GM23338 (cell line): ENCODE data around the gene ZBTB7A. TPM values are rescaled to one million over a fixed set of nuclear protein-coding genes. Genes with fewer than 3 reads are reported as not detected.

ENCODE experiments used
- ATAC-seq: fragments of 200-7000 bp; cut with Tn5 transposase; 3 replicates; pipeline ENCODE4 v1.9.1; 2020
- DNase-seq: peaks from one replicate; pipeline ENCODE4 v3.0.0-alpha.2; 2015; ENCODE audit warnings: low spot score
- H2AFZ ChIP-seq: fragments of 200-600 bp; sonication (generic); 2 replicates; pipeline ENCODE4 v1.8.0; 2016; ENCODE audit warnings: antibody characterized with exemption, mild to moderate bottlenecking, moderate library complexity
- H3F3A ChIP-seq: fragments of 200-600 bp; sonication (generic); replicated peaks from 2 replicates; pipeline ENCODE4 v1.8.0; 2017; ENCODE audit warnings: antibody characterized with exemption, mixed run types, low read depth
- H3K27ac ChIP-seq: fragments of 200-600 bp; sonication (generic); 2 replicates; pipeline ENCODE4 v1.6.1; 2016; ENCODE audit warnings: low read depth
- H3K27me3 ChIP-seq: fragments of 200-600 bp; sonication (generic); 2 replicates; pipeline ENCODE4 v1.8.0; 2016; ENCODE audit warnings: mild to moderate bottlenecking, mixed run types, moderate library complexity; ENCODE audit not compliant: insufficient read depth
- H3K36me3 ChIP-seq: fragments of 200-600 bp; sonication (generic); 2 replicates; pipeline ENCODE4 v1.8.0; 2016; ENCODE audit warnings: mild to moderate bottlenecking; ENCODE audit not compliant: insufficient read depth
- H3K4me1 ChIP-seq: fragments of 200-600 bp; sonication (generic); 2 replicates; pipeline ENCODE4 v1.8.0; 2016; ENCODE audit warnings: mild to moderate bottlenecking, moderate library complexity; ENCODE audit not compliant: insufficient read depth
- H3K4me2 ChIP-seq: fragments of 200-600 bp; sonication (generic); 2 replicates; pipeline ENCODE4 v1.7.1; 2017; ENCODE audit warnings: mixed run types
- H3K4me3 ChIP-seq: fragments of 200-600 bp; sonication (generic); 2 replicates; pipeline ENCODE4 v1.6.1; 2016; ENCODE audit warnings: mixed run types
- H3K79me2 ChIP-seq: fragments of 200-600 bp; sonication (generic); replicated peaks from 2 replicates; pipeline ENCODE4 v1.8.0; 2017; ENCODE audit warnings: mild to moderate bottlenecking; ENCODE audit not compliant: insufficient read depth
- H3K9me2 ChIP-seq: fragments of 200-600 bp; sonication (generic); 2 replicates; pipeline ENCODE4 v1.8.0; 2017; ENCODE audit not compliant: insufficient read depth
- H4K20me1 ChIP-seq: fragments of 200-600 bp; sonication (generic); replicated peaks from 2 replicates; pipeline ENCODE4 v1.8.0; 2017; ENCODE audit warnings: mild to moderate bottlenecking; ENCODE audit not compliant: insufficient read depth
- H3K27ac Mint-ChIP-seq: 2 replicates; pipeline ENCODE4 v1.8.0; 2020; ENCODE audit warnings: inconsistent platforms, mild to moderate bottlenecking, moderate library complexity, mixed read lengths
- H3K27me3 Mint-ChIP-seq: 3 replicates; pipeline ENCODE4 v1.8.0; 2022; ENCODE audit warnings: low read depth, mild to moderate bottlenecking, moderate library complexity, mixed read lengths, inconsistent platforms; ENCODE audit not compliant: insufficient read depth, poor library complexity
- H3K36me3 Mint-ChIP-seq: 3 replicates; pipeline ENCODE4 v1.8.0; 2021; ENCODE audit warnings: low read depth, mild to moderate bottlenecking, inconsistent platforms, moderate library complexity, mixed read lengths
- H3K4me1 Mint-ChIP-seq: 3 replicates; pipeline ENCODE4 v1.8.0; 2020; ENCODE audit warnings: mild to moderate bottlenecking, inconsistent platforms, mixed read lengths
- H3K4me3 Mint-ChIP-seq: 3 replicates; pipeline ENCODE4 v1.8.0; 2021; ENCODE audit warnings: moderate library complexity, mild to moderate bottlenecking, inconsistent platforms, mixed read lengths
- H3K9me3 Mint-ChIP-seq: 3 replicates; pipeline ENCODE4 v1.8.0; 2020; ENCODE audit warnings: moderate library complexity, mild to moderate bottlenecking, inconsistent platforms, mixed read lengths
- CREB1 ChIP-seq: fragments of 250-450 bp; sonication (Bioruptor Pico); IDR thresholded peaks from 2 replicates; pipeline ENCODE4 v1.5.0; 2020; ENCODE audit warnings: low read depth, mild to moderate bottlenecking, moderate library complexity
- EZH2phosphoT487 ChIP-seq: fragments of 200-600 bp; sonication (generic); IDR thresholded peaks from one replicate; pipeline ENCODE4 v1.8.1; 2018; ENCODE audit warnings: antibody characterized with exemption; ENCODE audit not compliant: unreplicated experiment
- POLR2AphosphoS5 ChIP-seq: IDR thresholded peaks from 2 replicates; pipeline ENCODE4 v1.6.1; 2016; ENCODE audit warnings: antibody characterized with exemption, low read depth
- ZNF331 ChIP-seq: fragments of 250-450 bp; sonication (Bioruptor Pico); IDR thresholded peaks from 2 replicates; pipeline ENCODE4 v1.5.0; 2020; ENCODE audit warnings: low read depth, mild to moderate bottlenecking, moderate library complexity
- polyA plus RNA-seq: library from polyadenylated mRNA; unstranded; fragments of >200 nt; fragmentation: Nextera tagmentation; extraction: Ambion mirVana; gene quantifications from 2 replicates; pipeline ENCODE4 v1.2.1, GENCODE V29; 2016
- total RNA-seq: library from RNA; depleted of rRNA; stranded (reverse); fragments of >200 nt; shearing (Covaris generic); gene quantifications from 2 replicates; pipeline ENCODE4 v1.2.3, GENCODE V29; 2014
- TF ChIP-seq, protein P1 (sequence below): IDR thresholded peaks from 2 replicates; pipeline ENCODE4 v1.6.1; 2016; ENCODE audit warnings: antibody characterized with exemption

The ZBTB7A gene
- total and polyA plus RNA-seq, 2 experiments from 2014 or later: 9.5 to 35.0 TPM

DNA sequence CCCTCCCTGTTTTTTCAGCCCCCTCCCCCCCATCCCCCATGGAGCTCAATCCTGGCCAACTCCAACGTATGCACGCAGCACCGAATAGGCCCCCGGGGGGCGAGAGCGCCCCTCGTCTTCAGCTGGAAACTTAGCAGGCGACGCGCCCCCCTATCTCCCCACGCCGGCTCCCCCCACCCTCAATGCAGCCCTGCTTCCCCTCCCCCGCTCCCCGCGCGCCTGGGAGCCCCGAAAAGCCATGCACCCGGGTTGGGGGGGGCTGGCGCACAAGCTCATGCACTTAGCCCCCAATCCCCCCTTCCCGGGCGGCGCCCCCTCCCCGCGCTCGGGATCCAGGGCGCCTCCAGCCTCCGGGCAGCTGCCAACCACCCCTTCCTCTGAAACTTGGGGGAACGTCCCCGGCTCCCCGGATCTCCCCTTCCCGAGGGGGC, 508 bp downstream of the ZBTB7A start:
- Mint-ChIP-seq H3K36me3 (peaks cover 3% of the 10 kb centered on the region; the same call in 1 of the 3 replicates), H3K4me3 (peak overlapping the region; percentile 59; the same call in 2 of the 3 replicates), H3K9me3 (no peaks in the 10 kb centered on the region; the same call in 2 of the 3 replicates), H3K27ac (no peak overlapping the region), H3K27me3 (peaks cover 28% of the 10 kb centered on the region), H3K4me1 (peaks cover 10% of the 10 kb centered on the region)
- no peaks in the 10 kb centered on the region for H3K9me2 ChIP-seq
- peaks cover 25% of the 10 kb centered on the region for H4K20me1 ChIP-seq
- TF ChIP-seq EZH2phosphoT487: no peak
- peak; percentile 40; the same call in 1 of the 2 replicates for TF ChIP-seq POLR2AphosphoS5
- ATAC-seq (no peak), DNase-seq (no peak)
- peak overlapping the region; percentile 75 for H3K4me3 ChIP-seq
- H3K4me2 ChIP-seq: peak overlapping the region; percentile 88
- peaks cover 39% of the 10 kb centered on the region for H3K79me2 ChIP-seq
- H3K36me3 ChIP-seq: no peaks in the 10 kb centered on the region
- peaks cover 16% of the 10 kb centered on the region for H3F3A ChIP-seq
- H2AFZ ChIP-seq: no peak overlapping the region
- H3K4me1 ChIP-seq: peaks cover 16% of the 10 kb centered on the region
- H3K27ac ChIP-seq: no peak overlapping the region
- peaks cover 30% of the 10 kb centered on the region for H3K27me3 ChIP-seq

DNA sequence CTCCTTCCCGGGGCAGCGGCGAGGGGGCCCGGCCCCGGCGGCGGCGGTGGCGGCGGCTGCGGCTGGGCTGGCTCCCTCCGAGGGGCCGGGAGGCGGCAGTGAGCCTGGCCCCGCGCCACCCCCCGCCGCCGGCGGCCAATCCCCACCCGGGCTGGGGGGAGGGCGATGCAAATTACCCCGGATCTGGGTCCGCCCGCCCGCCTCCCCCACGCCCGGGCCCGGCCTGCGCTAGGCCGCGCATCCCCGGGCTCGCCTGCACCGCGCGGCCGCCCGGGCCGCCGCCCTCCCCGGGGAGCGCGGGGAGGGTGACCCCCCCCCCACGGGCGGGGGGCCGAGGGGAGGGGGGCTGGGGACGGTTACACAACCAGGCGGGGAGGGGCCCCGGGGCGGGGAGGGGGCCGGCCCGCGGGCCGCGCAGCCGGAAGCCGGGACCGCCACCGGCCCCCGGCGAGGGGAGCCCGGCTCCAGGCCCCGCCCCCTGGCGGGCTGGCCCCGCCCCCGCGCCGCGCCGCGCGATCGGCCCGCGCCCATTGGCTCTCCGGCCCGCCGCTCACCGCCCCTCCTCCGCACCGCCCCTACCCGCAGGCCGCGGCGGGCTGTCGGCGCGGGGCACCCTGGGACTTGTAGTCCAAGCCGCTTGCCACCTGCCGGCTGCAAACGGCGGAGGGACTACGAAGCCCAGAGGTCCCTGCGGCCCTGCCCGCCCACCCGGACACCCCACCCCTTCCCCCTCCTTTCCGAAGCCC, 1.1 kb downstream of the ZBTB7A start:
- H3F3A ChIP-seq: peaks cover 16% of the 10 kb centered on the region
- Mint-ChIP-seq H3K4me3 (peak overlapping the region; percentile 59; the same call in 2 of the 3 replicates), H3K9me3 (no peaks in the 10 kb centered on the region; the same call in 2 of the 3 replicates), H3K27ac (no peak overlapping the region), H3K4me1 (peaks cover 10% of the 10 kb centered on the region), H3K36me3 (peaks cover 3% of the 10 kb centered on the region; the same call in 1 of the 3 replicates), H3K27me3 (peaks cover 28% of the 10 kb centered on the region)
- no peak overlapping the region for H3K4me2 ChIP-seq
- H3K27me3 ChIP-seq: peaks cover 30% of the 10 kb centered on the region
- no peak overlapping the region for H2AFZ ChIP-seq
- peaks cover 44% of the 10 kb centered on the region for H3K79me2 ChIP-seq
- DNase-seq (peak; percentile 96), ATAC-seq (peak; percentile 54)
- H3K9me2 ChIP-seq: no peaks in the 10 kb centered on the region
- H3K27ac ChIP-seq: no peak overlapping the region
- no peak for TF ChIP-seq ZNF331 (CRISPR knock-in tag)
- TF ChIP-seq, protein P1, sequence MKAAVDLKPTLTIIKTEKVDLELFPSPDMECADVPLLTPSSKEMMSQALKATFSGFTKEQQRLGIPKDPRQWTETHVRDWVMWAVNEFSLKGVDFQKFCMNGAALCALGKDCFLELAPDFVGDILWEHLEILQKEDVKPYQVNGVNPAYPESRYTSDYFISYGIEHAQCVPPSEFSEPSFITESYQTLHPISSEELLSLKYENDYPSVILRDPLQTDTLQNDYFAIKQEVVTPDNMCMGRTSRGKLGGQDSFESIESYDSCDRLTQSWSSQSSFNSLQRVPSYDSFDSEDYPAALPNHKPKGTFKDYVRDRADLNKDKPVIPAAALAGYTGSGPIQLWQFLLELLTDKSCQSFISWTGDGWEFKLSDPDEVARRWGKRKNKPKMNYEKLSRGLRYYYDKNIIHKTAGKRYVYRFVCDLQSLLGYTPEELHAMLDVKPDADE: peak; percentile 62
- peak; percentile 46; the same call in 1 of the 2 replicates for TF ChIP-seq CREB1 (CRISPR knock-in tag)
- peaks cover 29% of the 10 kb centered on the region for H4K20me1 ChIP-seq
- no peaks in the 10 kb centered on the region for H3K36me3 ChIP-seq
- H3K4me3 ChIP-seq: no peak overlapping the region
- H3K4me1 ChIP-seq: peaks cover 22% of the 10 kb centered on the region

GRCh38 chr19:4064496-4065260, 2.0 kb downstream of the ZBTB7A start:
- peak overlapping the region; percentile 84 for H3K4me3 ChIP-seq
- Mint-ChIP-seq H3K27ac (no peak overlapping the region), H3K4me1 (peaks cover 13% of the 10 kb centered on the region), H3K9me3 (no peaks in the 10 kb centered on the region; the same call in 2 of the 3 replicates), H3K36me3 (peaks cover 3% of the 10 kb centered on the region; the same call in 1 of the 3 replicates), H3K4me3 (peak overlapping the region; percentile 86; the same call in 2 of the 3 replicates), H3K27me3 (peaks cover 24% of the 10 kb centered on the region)
- H4K20me1 ChIP-seq: peaks cover 33% of the 10 kb centered on the region
- TF ChIP-seq ZNF331 (CRISPR knock-in tag) (no peak), CREB1 (CRISPR knock-in tag) (peak; percentile 63)
- no peaks in the 10 kb centered on the region for H3K9me2 ChIP-seq
- no peaks in the 10 kb centered on the region for H3K36me3 ChIP-seq
- DNase-seq: peak; percentile 59
- peaks cover 29% of the 10 kb centered on the region for H3K27me3 ChIP-seq
- peaks cover 16% of the 10 kb centered on the region for H3F3A ChIP-seq
- peak overlapping the region; percentile 94 for H3K4me2 ChIP-seq
- peaks cover 26% of the 10 kb centered on the region for H3K4me1 ChIP-seq
- H3K79me2 ChIP-seq: peaks cover 54% of the 10 kb centered on the region
- peak; percentile 7 for ATAC-seq
- H3K27ac ChIP-seq: 0 out of 2 replicates have a peak overlapping the region, but pooled peaks have one; percentile 19
- no peak overlapping the region for H2AFZ ChIP-seq
